K562 (cell line): ENCODE data around the gene DST. TPM values are rescaled to one million over a fixed set of nuclear protein-coding genes. Genes with fewer than 3 reads are reported as not detected.

Source experiments
- CHCHD3 ChIP-seq: fragments of 250-450 bp; sonication (Bioruptor Pico); IDR thresholded peaks from 2 replicates; pipeline ENCODE4 v2.1.2; 2022; ENCODE audit warnings: mild to moderate bottlenecking
- FOXP1 ChIP-seq: sonication (generic); formaldehyde crosslinking; IDR thresholded peaks from 2 replicates; pipeline ENCODE4 v1.8.0; 2022; ENCODE audit warnings: mild to moderate bottlenecking, missing genetic modification reagents
- GABPB2 ChIP-seq: fragments of 250-450 bp; sonication (Bioruptor Pico); conservative IDR thresholded peaks from 2 replicates; pipeline ENCODE4 v1.5.1; 2021; ENCODE audit warnings: mild to moderate bottlenecking
- GTF2B ChIP-seq: IDR thresholded peaks from 2 replicates; pipeline ENCODE4 v1.6.1; 2011; ENCODE audit not compliant: insufficient read length; ENCODE audit errors: extremely low read depth
- GTF2F1 ChIP-seq: IDR thresholded peaks from 2 replicates; pipeline ENCODE4 v1.6.1; 2011; ENCODE audit warnings: low read depth, low read length, improper control_type of control experiment
- HMG20B ChIP-seq: fragments of 250-450 bp; sonication (Bioruptor Pico); IDR thresholded peaks from 2 replicates; pipeline ENCODE4 v1.5.0; 2021; ENCODE audit warnings: mild to moderate bottlenecking
- KDM4B ChIP-seq, 2 experiments: fragments of 450-650 bp in 1 of 2; sonication (generic) in 1 of 2; IDR thresholded peaks; 2 replicates each; pipeline ENCODE4 v1.6.1; 2016 to 2017; ENCODE audit warnings: borderline replicate concordance in 2 of 2, antibody characterized with exemption in 1 of 2, low read depth in 1 of 2, mild to moderate bottlenecking in 1 of 2
- KHSRP ChIP-seq: fragments of 450-650 bp; IDR thresholded peaks from 2 replicates; pipeline ENCODE4 v1.6.1; 2017
- NR0B1 ChIP-seq: fragments of 450-650 bp; IDR thresholded peaks from one replicate; pipeline ENCODE4 v1.6.1; 2018; ENCODE audit warnings: mild to moderate bottlenecking, moderate library complexity; ENCODE audit not compliant: partially characterized antibody
- PBX2 ChIP-seq, 2 experiments: IDR thresholded peaks in 1 of 2; conservative IDR thresholded peaks in 1 of 2; 2 replicates each; pipeline ENCODE4 v1.6.1; 2016; ENCODE audit warnings: low read depth in 2 of 2, mild to moderate bottlenecking in 1 of 2, missing compliant biosample characterization in 1 of 2, missing genetic modification characterization in 1 of 2, moderate library complexity in 1 of 2
- PPARD ChIP-seq: fragments of 250-450 bp; sonication (Bioruptor Pico); IDR thresholded peaks from 2 replicates; pipeline ENCODE4 v1.8.0; 2022; ENCODE audit warnings: inconsistent platforms, mild to moderate bottlenecking, moderate library complexity
- RAD21 ChIP-seq, 2 experiments: fragments of 250-450 bp in 1 of 2; fragments of 450-650 bp in 1 of 2; sonication (Bioruptor Pico) in 1 of 2; formaldehyde crosslinking in 1 of 2; IDR thresholded peaks in 1 of 2; conservative IDR thresholded peaks in 1 of 2; 2 replicates each; pipeline versions ENCODE4 v1.4.0 to v1.8.0; 2020 to 2022; ENCODE audit warnings: mild to moderate bottlenecking in 2 of 2, moderate library complexity in 1 of 2
- SFPQ ChIP-seq: fragments of 200-400 bp; formaldehyde crosslinking; IDR thresholded peaks from 2 replicates; pipeline ENCODE4 v1.6.1; 2017; ENCODE audit warnings: mild to moderate bottlenecking, low read depth, low read length, moderate library complexity
- SP1 ChIP-seq: sonication (generic); formaldehyde crosslinking; IDR thresholded peaks from 2 replicates; pipeline ENCODE4 v1.8.1; 2022; ENCODE audit warnings: mild to moderate bottlenecking, missing genetic modification reagents
- USF1 ChIP-seq: sonication (generic); formaldehyde crosslinking; IDR thresholded peaks from 2 replicates; pipeline ENCODE4 v1.9.0; 2022; ENCODE audit warnings: mild to moderate bottlenecking, missing genetic modification reagents
- ZBTB8A ChIP-seq: fragments of 450-650 bp; IDR thresholded peaks from 2 replicates; pipeline ENCODE4 v1.6.1; 2018; ENCODE audit warnings: mild to moderate bottlenecking, moderate library complexity; ENCODE audit not compliant: partially characterized antibody
- ZNF444 ChIP-seq: fragments of 250-450 bp; sonication (Bioruptor Pico); IDR thresholded peaks from 2 replicates; pipeline ENCODE4 v1.4.0; 2020; ENCODE audit warnings: mild to moderate bottlenecking, moderate library complexity
- ZNF445 ChIP-seq: fragments of 250-450 bp; sonication (Bioruptor Pico); IDR thresholded peaks from 2 replicates; pipeline ENCODE4 v1.4.0; 2020; ENCODE audit warnings: low read depth, mild to moderate bottlenecking, moderate library complexity
- polyA plus RNA-seq, 8 experiments: library from polyadenylated mRNA; depleted of rRNA in 4 of 8; stranded (reverse) in 5 of 8; unstranded in 3 of 8; fragments of >200 nt; fragmentation: Nextera tagmentation in 2 of 8; fragmentation: Illumina TruSeq in 1 of 8; extraction: Ambion mirVana in 2 of 8; extraction: Trizol in 1 of 8; gene quantifications; 2 replicates each; pipeline versions ENCODE4 v1.2.1 to v1.2.3, GENCODE V29; 2011 to 2014; ENCODE audit warnings: inconsistent platforms in 1 of 8, missing spikeins in 1 of 8
- total RNA-seq, 7 experiments: library from RNA; depleted of rRNA in 6 of 7; stranded (reverse); fragments of >200 nt in 6 of 7; fragmentation: Illumina TruSeq in 2 of 7; extraction: Trizol in 2 of 7; gene quantifications; 2 replicates each; pipeline versions ENCODE4 v1.2.1 to v1.2.3, GENCODE V29; 2011 to 2021; ENCODE audit warnings: low replicate concordance in 1 of 7

Gene DST
- total and polyA plus RNA-seq, 9 of the 15 experiments (the other 6 are each of a cell fraction or from before 2014, with no cell fraction given): 5.2 to 21.9 (median 13.3) TPM

GRCh38 chr6:56542364-56543331, 100.0 kb downstream of the DST start (continued):
- TF ChIP-seq GTF2B (peak; percentile 13), ZNF444 (CRISPR knock-in tag) (no peak), GABPB2 (CRISPR knock-in tag) (no peak), FOXP1 (CRISPR knock-in tag) (no peak), USF1 (peak; percentile 47; the same call in 1 of the 2 replicates), SP1 (CRISPR knock-in tag) (no peak; the same call in 1 of the 2 replicates), PBX2 (CRISPR knock-in tag; IDR thresholded peaks at IDR 0.05; ENCODE audit: low read depth) (no peak), PBX2 (tag; conservative IDR thresholded peaks at IDR 0.05; ENCODE audit: low read depth) (no peak), CHCHD3 (CRISPR knock-in tag) (no peak), PPARD (CRISPR knock-in tag) (no peak), ZBTB8A (no peak), ZNF445 (CRISPR knock-in tag) (no peak), SFPQ (no peak), KDM4B (IDR thresholded peaks at IDR 0.05; ENCODE audit: borderline replicate concordance in 2 of 2, low read depth in 1 of 2) (no peak), KHSRP (no peak), HMG20B (CRISPR knock-in tag) (no peak), NR0B1 (no peak), GTF2F1 (no peak), RAD21 (CRISPR knock-in tag; conservative IDR thresholded peaks at IDR 0.05 in 1 of 2, IDR thresholded peaks at IDR 0.05 in 1 of 2) (peak in 1 of 2 experiments; percentile 55; a peak in 2 of 4 replicates)
